Endothelial cell of coronary artery (primary cell): ENCODE data around the gene TGM2. TPM values are rescaled to one million over a fixed set of nuclear protein-coding genes. Genes with fewer than 3 reads are reported as not detected.

ENCODE experiments used
- total RNA-seq: library from RNA; depleted of rRNA; stranded (reverse); fragments of >200 nt; gene quantifications from 2 replicates; pipeline ENCODE4 v1.2.3, GENCODE V29; 2014

Gene TGM2
- total RNA-seq: 563 and 875 TPM in 2 replicates

GRCh38 chr20:38165089-38165965, at the start of gene TGM2:
Gene TGM2, minus strand, starts transcription at chr20:38165270. Its CDS starts 72 bp downstream, at chr20:38165198.

Other genes starting within 250 kb of the TGM2 start
- gene TTI1, start 131.8 kb downstream of the TGM2 start, total RNA-seq: 15.3 and 17.9 TPM in 2 replicates
- 12.8 and 19.8 TPM in 2 replicates for gene RPRD1B, start 131.5 kb downstream of the TGM2 start, total RNA-seq
- under 0.01 and 2.4 TPM in 2 replicates for gene KIAA1755, start 95.5 kb upstream of the TGM2 start, total RNA-seq
- not detected in 2 replicates for gene BPI, start 138.9 kb upstream of the TGM2 start, total RNA-seq
- not detected in 2 replicates for gene LBP, start 181.2 kb upstream of the TGM2 start, total RNA-seq